MM.1S (cell line): ENCODE results near the gene PIAS4.

ENCODE experiments used
- EZH2 ChIP-seq: fragments of 300-600 bp; sonication (generic); optimal IDR thresholded peaks from 2 replicates; pipeline ENCODE3; 2017; ENCODE audit warnings: low read depth, mild to moderate bottlenecking, antibody characterized with exemption, low read length, mixed read lengths
- EZH2phosphoT487 ChIP-seq: fragments of 300-600 bp; sonication (generic); IDR thresholded peaks from 2 replicates; pipeline ENCODE4 v1.6.1; 2018; ENCODE audit warnings: antibody characterized with exemption, low read length
- TF ChIP-seq, protein P1 (sequence below): fragments of 300-600 bp; sonication (generic); IDR thresholded peaks from 2 replicates; pipeline ENCODE4 v1.5.1; 2016; ENCODE audit warnings: antibody characterized with exemption, low read length, mixed read lengths

DNA sequence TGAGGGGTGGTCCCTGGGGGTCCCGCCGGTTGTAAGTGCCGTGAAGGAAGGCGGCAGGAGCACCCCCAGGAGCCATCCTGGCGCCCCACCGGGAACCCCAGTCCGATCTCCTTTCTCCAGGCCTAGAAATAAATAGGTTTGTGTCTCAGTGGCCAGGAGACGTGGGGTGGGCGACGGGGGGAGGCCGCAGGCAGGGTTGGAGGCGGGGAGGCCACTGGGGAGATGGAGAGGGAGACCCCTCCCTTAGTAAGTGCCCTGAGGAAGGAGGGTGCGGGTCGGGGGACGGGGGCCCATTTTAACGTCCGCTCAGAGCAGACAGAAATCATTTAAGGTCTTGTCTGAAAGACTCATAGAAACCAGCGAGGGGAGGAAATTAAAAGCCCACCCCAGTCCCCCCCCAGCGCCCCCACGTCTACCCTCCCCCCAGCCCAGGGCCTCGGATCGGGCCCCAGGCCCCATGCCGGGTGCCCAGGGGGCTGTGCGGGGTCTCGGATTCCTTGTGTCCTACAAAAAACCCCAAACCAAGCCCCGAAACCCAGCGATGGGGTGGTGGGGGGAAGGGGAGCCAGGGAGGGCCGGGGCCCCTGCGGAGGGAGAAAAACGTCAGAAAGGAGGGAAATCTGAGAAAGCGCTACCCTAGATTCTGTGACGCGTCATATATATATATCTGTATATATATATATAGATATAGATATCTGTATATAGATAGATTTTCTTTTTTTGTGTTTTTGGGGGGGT, 39.6 kb downstream of the PIAS4 start:
- TF ChIP-seq, protein P1, sequence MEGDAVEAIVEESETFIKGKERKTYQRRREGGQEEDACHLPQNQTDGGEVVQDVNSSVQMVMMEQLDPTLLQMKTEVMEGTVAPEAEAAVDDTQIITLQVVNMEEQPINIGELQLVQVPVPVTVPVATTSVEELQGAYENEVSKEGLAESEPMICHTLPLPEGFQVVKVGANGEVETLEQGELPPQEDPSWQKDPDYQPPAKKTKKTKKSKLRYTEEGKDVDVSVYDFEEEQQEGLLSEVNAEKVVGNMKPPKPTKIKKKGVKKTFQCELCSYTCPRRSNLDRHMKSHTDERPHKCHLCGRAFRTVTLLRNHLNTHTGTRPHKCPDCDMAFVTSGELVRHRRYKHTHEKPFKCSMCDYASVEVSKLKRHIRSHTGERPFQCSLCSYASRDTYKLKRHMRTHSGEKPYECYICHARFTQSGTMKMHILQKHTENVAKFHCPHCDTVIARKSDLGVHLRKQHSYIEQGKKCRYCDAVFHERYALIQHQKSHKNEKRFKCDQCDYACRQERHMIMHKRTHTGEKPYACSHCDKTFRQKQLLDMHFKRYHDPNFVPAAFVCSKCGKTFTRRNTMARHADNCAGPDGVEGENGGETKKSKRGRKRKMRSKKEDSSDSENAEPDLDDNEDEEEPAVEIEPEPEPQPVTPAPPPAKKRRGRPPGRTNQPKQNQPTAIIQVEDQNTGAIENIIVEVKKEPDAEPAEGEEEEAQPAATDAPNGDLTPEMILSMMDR = no peak
- no peak for TF ChIP-seq EZH2phosphoT487
- no peak for TF ChIP-seq EZH2
